Heart left ventricle (tissue), 13 donors: ENCODE measurements around the gene GDF7.

Experiments
- CTCF ChIP-seq, 12 donors: fragments of 200-600 bp; sonication (generic) in 4 of 12; IDR thresholded peaks; one replicate each; pipeline versions ENCODE4 v1.5.0 to v1.8.0; 2018 to 2022; ENCODE audit warnings: antibody characterized with exemption in 12 of 12, mild to moderate bottlenecking in 5 of 12
- POLR2A ChIP-seq, 2 donors: fragments of 450-650 bp; IDR thresholded peaks; one replicate each; pipeline ENCODE4 v1.6.1; 2017; ENCODE audit warnings: antibody characterized with exemption in 2 of 2, mild to moderate bottlenecking in 2 of 2, moderate library complexity in 2 of 2
- donor health status: ischemic (EF 13 %, LVEDD 7.1; RV severe dilation, severe dysfunction).
- donor health status: DM: no; HTN: yes; CAD: no.
- donor health status: DM: no; HTN: no; CAD: no.
- donor health status: ischemic (EF 25% LVEDD 6.9; RV normal size, moderate dysfunction).
- donor health status: ischemic (EF 25% LVEDD 5.7; RV mildly dilated, moderate dysfunction).
- donor health status: ischemic (EF 35%, LVEDD 5.7; RV mildly dilated, moderate dysfunction).
- donor health status: nonischemic (EF 11% LVEDD 7.7; RV severe dilation, severe dysfunction).
- donor health status: DM: yes; HTN: yes; CAD: no.
- donor health status: PGD.
- donor health status: ischemic (EF 29% LVEDD 5.4; RV normal size, mild dysfunction).
- donor health status: nonischemic (EF 23%, LVEDD 6.1; RV moderate dilation, normal function).

- no peak for TF ChIP-seq CTCF (IDR thresholded peaks at IDR 0.05)
- TF ChIP-seq POLR2A (IDR thresholded peaks at IDR 0.05) = no peak
These were observed 10.5 kb downstream of the GDF7 start for GRCh38 chr2:20677301-20678085.
